IPS-18c (cell line): ENCODE measurements around the gene ATP1B3.
"Not testable (repeated sequence)": the region's sequence is repeated elsewhere in the genome, so short reads cannot be mapped to it uniquely, and the experiment has no call there.

Experiments used
- H3K4me3 ChIP-seq: 2 replicates; pipeline ENCODE4 v1.7.0; 2013; ENCODE audit warnings: low read depth, mild to moderate bottlenecking, low read length, moderate library complexity; ENCODE audit not compliant: insufficient read depth
- H3K9me3 ChIP-seq: one replicate; pipeline ENCODE4 v1.6.1; 2013; ENCODE audit warnings: mild to moderate bottlenecking, low read length, moderate library complexity; ENCODE audit not compliant: control insufficient read depth, insufficient read depth

The ATP1B3 gene

DNA sequence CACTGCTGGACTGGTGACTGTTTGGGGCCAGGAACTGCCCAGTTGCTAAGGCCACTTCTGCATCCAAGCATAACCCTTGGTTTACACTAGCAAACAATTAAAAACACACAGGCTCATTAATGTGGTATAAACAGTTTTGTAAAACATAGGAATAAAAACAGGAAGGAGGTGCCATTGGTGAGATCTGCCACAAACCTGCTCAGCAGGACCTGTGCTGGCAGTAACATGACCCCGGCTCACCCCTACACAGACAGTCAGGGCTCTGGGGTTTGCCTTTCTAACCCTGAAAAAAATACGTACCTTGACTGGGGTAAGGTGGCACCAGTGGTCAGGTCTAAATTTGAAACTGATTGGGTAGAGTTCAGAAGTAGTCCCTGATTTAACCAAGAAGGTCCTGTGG is 76.2 kb downstream of the ATP1B3 start:
- Histone ChIP-seq H3K9me3 (no peaks in the 10 kb centered on the region), H3K4me3 (no peak overlapping the region)

DNA sequence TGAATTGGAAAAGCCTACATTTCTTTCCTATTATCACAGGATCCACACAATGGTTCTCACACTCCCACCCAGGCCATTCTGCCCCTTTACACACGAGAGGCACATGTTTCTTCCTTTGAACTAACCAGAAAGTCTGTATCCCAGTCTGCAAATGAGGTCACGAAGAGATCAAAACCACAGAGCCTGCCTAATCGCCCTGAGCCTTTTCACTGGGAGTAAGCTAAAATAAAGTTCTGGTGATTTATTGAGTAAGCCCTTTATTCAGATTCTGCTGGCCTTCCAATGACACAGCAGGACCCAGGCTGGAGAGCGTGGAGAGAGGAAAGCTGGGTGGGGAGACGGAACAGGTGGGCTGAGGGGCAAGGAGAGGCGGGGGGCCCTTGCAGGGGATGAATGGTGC is 78.7 kb downstream of the ATP1B3 start:
- Histone ChIP-seq H3K4me3 (no peak overlapping the region), H3K9me3 (no peaks in the 10 kb centered on the region)

DNA sequence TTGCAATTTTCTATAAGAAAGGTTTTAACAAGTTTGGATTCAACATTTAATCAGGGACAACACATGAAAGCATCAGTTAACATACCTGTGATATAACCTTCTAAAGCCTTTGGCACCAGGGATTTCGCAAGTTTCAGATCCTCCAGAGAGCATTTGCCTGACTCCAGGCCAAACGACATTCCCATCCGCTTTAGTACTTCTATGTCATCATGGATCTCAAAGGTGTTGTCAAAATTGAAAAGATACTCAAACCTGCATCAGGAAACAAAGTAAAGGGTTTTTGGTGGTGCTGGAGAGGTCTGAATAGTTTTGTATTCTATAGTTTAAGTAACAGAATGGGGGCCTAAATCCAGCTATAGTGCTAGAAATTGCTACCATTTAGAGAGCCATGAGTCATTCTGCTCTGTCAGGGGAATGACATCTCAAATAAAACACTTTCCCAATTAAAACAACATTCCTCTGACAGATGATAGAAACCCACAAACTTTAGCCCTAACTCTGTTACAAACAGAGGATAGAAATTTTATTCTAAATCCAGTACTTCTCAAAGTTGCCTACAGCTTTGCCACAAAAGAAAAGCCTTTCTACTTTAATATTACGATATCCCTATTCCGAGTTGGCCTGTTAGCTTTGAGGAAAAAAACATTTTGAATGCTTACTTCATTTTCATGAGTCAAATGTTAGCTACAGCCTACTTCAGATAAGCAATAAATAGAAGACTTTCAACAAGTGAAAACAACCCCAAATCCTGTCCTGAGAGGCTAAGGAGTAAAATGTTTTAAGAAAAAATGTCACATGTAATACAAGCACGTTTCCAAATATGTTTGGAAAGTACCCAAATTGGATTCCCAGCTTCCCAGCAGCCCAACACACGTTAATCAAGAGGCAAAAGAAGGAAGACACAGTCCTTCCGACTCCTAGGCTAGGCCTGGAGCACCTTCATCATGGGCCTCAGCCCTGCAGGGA is 83.4 kb downstream of the ATP1B3 start:
- H3K4me3 ChIP-seq, result no peak overlapping the region
- no peaks in the 10 kb centered on the region for H3K9me3 ChIP-seq

DNA sequence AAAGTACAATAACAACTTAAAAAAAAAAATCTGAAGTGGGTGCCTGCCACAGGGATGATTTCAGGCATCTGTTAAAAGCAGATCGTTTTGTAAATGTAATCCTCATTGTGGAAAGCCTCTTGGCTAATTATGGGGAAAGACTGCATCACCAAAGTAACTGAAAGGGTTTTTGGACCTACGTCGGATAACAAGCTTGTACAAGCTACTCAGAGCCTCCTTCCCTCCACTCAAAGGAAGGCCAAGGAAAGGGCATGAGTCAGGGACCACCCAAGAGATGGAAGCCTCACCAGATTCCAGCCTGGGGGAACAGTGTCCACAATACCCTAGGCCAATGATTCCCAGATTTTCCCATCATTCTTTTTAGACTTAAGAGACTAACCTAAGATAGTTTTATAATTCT is 84.3 kb downstream of the ATP1B3 start:
- H3K9me3 ChIP-seq, result no peaks in the 10 kb centered on the region
- no peak overlapping the region for H3K4me3 ChIP-seq

DNA sequence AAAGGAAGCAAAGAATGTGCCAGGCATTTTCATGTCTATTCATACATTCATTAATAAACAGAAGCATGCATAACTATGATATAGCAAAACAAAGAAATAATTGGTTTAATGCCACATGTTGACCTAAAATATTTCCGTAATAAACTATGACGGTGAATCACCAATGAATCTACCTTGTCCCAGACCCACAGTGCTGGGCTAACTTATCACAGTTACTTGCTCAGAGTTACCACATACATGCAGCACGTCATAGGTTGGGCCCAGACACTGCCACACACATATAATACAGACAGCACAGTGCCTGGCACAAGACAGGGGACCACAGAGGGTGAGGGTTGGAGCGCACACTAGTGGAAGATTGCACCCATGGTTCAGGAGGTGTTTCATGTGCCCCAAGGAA is 86.9 kb downstream of the ATP1B3 start:
- Histone ChIP-seq H3K9me3 (no peaks in the 10 kb centered on the region), H3K4me3 (no peak overlapping the region)

DNA sequence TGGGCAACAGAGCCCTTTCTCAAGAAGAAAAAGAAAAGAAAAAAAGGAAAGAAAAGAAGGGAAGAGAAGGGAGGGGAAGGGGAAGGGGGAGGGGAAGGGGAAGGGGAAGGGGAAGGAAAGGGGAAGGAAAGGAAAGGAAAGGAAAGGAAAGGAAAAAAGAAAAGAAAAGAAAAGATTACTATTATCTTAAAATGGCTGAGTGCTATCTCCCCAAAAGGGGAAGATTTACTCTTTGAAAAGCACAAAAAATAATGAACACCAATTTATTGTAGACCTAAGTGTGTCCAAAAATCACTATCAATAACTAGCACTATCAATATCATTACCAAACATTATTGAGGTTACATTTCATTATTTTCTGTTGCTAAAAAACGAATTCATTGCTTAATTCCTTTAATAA is 89.0 kb downstream of the ATP1B3 start:
- no peak overlapping the region for H3K4me3 ChIP-seq

DNA sequence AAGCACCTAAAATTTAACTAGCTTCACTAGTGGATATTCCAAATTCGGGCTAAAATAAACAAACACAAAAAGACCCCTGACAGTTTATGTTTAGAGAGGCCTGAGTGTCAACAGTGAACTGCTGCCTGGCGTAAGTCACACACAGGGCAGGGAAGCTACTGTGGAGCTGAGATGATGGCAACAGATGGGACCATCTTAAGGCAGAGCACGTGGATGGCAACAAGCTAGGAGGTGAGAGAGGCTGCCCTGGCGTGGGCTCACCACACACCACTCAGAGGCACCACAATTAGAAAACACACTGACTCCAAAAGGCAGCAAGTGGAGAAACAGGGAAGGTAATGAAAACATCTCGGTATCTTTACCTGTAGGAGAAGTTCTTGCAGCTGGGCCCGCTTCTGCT is 93.3 kb downstream of the ATP1B3 start:
- Histone ChIP-seq H3K9me3 (no peaks in the 10 kb centered on the region), H3K4me3 (no peak overlapping the region)

More for the DNA sequence above, 89.0 kb downstream of the ATP1B3 start:
- no peaks in the 10 kb centered on the region for H3K9me3 ChIP-seq

DNA sequence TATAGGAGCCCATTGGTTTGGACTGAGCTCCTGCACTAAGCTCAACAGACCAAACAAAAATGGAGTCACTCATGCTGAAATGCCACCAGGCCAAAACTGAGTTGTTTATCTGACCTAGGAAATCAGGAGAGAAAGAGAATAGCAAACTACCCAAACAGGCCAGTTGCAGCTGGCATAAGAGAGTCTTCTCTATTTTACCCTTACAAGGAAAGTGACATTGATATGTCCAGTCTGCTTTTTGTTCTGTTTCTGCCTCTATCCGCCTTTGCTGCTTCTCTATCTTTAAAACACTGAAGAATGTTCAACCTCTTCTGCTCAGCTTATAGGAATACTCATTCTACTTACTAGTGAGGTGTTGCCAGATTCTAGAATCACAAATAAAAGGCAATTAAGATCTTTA is 95.1 kb downstream of the ATP1B3 start:
- Histone ChIP-seq H3K4me3 (no peak overlapping the region), H3K9me3 (no peaks in the 10 kb centered on the region)

DNA sequence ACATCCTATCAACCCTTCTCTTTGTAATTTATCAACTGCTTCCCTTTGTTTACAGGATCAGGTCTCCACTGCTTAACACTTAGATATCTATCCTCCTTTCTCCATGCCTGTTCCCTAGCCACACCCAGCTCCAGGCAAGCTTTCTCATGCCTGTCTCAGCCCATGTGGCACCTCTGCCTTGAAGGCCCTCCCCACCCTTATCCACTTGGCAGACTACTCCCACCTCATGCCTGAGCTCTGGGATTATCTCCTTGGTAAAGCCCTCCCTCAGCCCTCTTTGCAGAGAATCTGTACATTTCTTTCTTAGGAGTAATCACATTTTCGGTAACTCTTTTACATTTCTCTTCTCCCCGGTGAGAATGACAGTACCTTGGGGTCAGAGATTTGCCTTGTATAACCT is 96.0 kb downstream of the ATP1B3 start:
- H3K9me3 ChIP-seq, result no peaks in the 10 kb centered on the region
- no peak overlapping the region for H3K4me3 ChIP-seq

DNA sequence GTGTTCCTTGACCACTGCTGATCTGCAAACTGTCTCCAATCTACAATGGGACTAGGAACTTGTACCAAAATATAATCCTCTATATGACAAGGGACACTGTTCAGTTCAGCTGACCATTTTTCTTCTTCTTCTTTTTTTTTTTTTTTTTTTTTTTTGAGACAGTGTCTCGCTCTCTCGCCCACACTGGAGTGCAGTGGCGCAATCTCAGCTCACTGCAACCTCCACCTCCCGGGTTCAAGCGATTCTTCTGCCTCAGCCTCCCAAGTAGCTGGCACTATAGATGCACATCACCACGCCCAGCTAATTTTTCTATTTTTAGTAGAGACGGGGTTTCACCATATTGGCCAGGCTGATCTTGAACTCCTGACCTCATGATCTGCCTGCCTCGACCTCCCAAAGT is 98.3 kb downstream of the ATP1B3 start:
- not testable (repeated sequence) for H3K9me3 ChIP-seq, H3K4me3 ChIP-seq
